ENCODE measurements around the gene NAGPA. TPM values are rescaled to one million over a fixed set of nuclear protein-coding genes. Genes with fewer than 3 reads are reported as not detected.
A peak's percentile ranks its signal among the peaks of the same experiment; 100 is the strongest.

The NAGPA gene
- total RNA-seq, 1 donor from 2014 or later = 24.1 TPM

DNA sequence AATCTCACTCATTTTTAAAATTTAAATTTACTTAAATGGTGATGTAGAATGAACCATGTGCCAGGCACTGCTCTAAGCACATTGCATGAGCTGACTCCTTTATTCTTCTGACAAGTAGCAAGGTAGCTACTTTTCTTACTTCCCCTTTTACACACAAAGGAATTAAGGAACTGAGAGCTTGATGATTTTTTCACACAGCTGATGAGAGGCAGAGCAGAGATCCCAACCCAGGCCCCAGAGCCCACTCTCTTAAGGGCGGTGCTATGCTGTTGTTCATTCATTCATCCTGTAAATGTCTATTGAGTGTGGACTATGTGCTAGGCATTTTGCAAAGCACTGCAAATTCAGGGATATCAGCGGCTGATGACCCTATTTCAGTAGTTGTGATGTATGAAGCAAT is 57.7 kb downstream of the NAGPA start:
- Histone ChIP-seq H3K4me3 (no peak overlapping the region), H3K9me3 (no peaks in the 10 kb centered on the region), H3K27me3 (ENCODE audit: low read depth) (no peaks in the 10 kb centered on the region), H3K27ac (no peak overlapping the region), H3K36me3 (no peaks in the 10 kb centered on the region), H3K4me1 (no peaks in the 10 kb centered on the region)
- ATAC-seq = peak in 1 of 2 donors; percentile 25
- TF ChIP-seq, protein P1, sequence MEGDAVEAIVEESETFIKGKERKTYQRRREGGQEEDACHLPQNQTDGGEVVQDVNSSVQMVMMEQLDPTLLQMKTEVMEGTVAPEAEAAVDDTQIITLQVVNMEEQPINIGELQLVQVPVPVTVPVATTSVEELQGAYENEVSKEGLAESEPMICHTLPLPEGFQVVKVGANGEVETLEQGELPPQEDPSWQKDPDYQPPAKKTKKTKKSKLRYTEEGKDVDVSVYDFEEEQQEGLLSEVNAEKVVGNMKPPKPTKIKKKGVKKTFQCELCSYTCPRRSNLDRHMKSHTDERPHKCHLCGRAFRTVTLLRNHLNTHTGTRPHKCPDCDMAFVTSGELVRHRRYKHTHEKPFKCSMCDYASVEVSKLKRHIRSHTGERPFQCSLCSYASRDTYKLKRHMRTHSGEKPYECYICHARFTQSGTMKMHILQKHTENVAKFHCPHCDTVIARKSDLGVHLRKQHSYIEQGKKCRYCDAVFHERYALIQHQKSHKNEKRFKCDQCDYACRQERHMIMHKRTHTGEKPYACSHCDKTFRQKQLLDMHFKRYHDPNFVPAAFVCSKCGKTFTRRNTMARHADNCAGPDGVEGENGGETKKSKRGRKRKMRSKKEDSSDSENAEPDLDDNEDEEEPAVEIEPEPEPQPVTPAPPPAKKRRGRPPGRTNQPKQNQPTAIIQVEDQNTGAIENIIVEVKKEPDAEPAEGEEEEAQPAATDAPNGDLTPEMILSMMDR (IDR thresholded peaks at IDR 0.05) = no peak
- no peak for DNase-seq
- intact Hi-C loops (cut with DNase I) = no loop called here

Other genes with a start within 250 kb of the NAGPA start
- not detected for gene SEPTIN12, start 245.6 kb downstream of the NAGPA start, total RNA-seq
- 27.7 TPM for gene SMIM22, start 238.6 kb downstream of the NAGPA start, total RNA-seq
- gene ROGDI, start 231.3 kb downstream of the NAGPA start, total RNA-seq = 24.9 TPM
- 89.3 TPM for gene GLYR1, start 186.6 kb downstream of the NAGPA start, total RNA-seq
- 36.1 TPM for gene UBN1, start 186.5 kb downstream of the NAGPA start, total RNA-seq
- gene PPL, start 96.8 kb downstream of the NAGPA start, total RNA-seq = 60.5 TPM
- gene SEC14L5, start 75.6 kb downstream of the NAGPA start, total RNA-seq = 0.41 TPM
- gene C16orf89, start 32.0 kb upstream of the NAGPA start, total RNA-seq = 198 TPM
- gene ALG1, start 37.9 kb upstream of the NAGPA start, total RNA-seq = 17.8 TPM
- gene EEF2KMT, start 63.9 kb upstream of the NAGPA start, total RNA-seq = 9.5 TPM